ENCODE data around the gene C16orf90.

C16orf90 gene

GRCh38 chr16:3461151-3461550, 34.1 kb downstream of the C16orf90 start:
- DNase-seq: no peak

- no peak for DNase-seq
Observed at GRCh38 chr16:3460585-3460984, 34.7 kb downstream of the C16orf90 start.

- no peak for DNase-seq
Observed at GRCh38 chr16:3460121-3460520, 35.2 kb downstream of the C16orf90 start.

- peak; percentile 71 for DNase-seq
Observed at GRCh38 chr16:3459401-3460090, 35.7 kb downstream of the C16orf90 start.

- peak; percentile 71 for DNase-seq
Observed at GRCh38 chr16:3458852-3459361, 36.4 kb downstream of the C16orf90 start.

- DNase-seq: peak; percentile 61
Observed at GRCh38 chr16:3458278-3458851, 36.9 kb downstream of the C16orf90 start.

GRCh38 chr16:3457434-3458252, 37.6 kb downstream of the C16orf90 start:
- peak; percentile 96 for DNase-seq

GRCh38 chr16:3454631-3455147, 40.6 kb downstream of the C16orf90 start:
- no peak for DNase-seq

- no peak for DNase-seq
Observed at GRCh38 chr16:3454093-3454492, 41.2 kb downstream of the C16orf90 start.

GRCh38 chr16:3444032-3444388, 51.3 kb downstream of the C16orf90 start:
- peak; percentile 62 for DNase-seq

Measured in OCI-M1 (cell line).